Naive thymus-derived CD8-positive, alpha-beta T cell (primary cell): ENCODE measurements around the gene RBM10. TPM values are rescaled to one million over a fixed set of nuclear protein-coding genes. Genes with fewer than 3 reads are reported as not detected.

ENCODE experiments used
- ATAC-seq, 2 donors: fragments of 150-1000 bp; cut with Tn5 transposase in 1 of 2; sonication (Bioruptor Pico), chemical (Tn5 transposase) in 1 of 2; 1 replicate in 1 of 2; 2 replicates in 1 of 2; pipeline ENCODE4 v1.10.0; 2021; ENCODE audit warnings: mild to moderate bottlenecking in 2 of 2, moderate library complexity in 2 of 2
- POLR2A ChIA-PET: fragments of 350-600 bp; sonication (Branson Sonifier 250); formaldehyde crosslinking; loops from one replicate; lab custom pipeline; 2021; ENCODE audit warnings: antibody characterized with exemption; lab: Charles Lee
- DNase-seq, 10 donors: peaks; one replicate each; pipeline versions ENCODE4 v3.0.0 to v3.0.0-alpha.2; 2020 to 2022
- H3K27ac Mint-ChIP-seq, 10 donors: one replicate each; pipeline ENCODE4 v1.8.0; 2020 to 2022; ENCODE audit warnings: mild to moderate bottlenecking in 10 of 10, mixed read lengths in 10 of 10, moderate library complexity in 4 of 10, inconsistent platforms in 1 of 10
- H3K27me3 Mint-ChIP-seq, 5 donors: one replicate each; pipeline ENCODE4 v1.8.0; 2021 to 2022; ENCODE audit warnings: mixed read lengths in 5 of 5
- H3K36me3 Mint-ChIP-seq, 3 donors: one replicate each; pipeline ENCODE4 v1.8.0; 2020 to 2022; ENCODE audit warnings: mixed read lengths in 3 of 3, mild to moderate bottlenecking in 2 of 3, inconsistent platforms in 1 of 3
- H3K4me1 Mint-ChIP-seq, 4 donors: one replicate each; pipeline ENCODE4 v1.8.0; 2021 to 2022; ENCODE audit warnings: mixed read lengths in 4 of 4
- H3K4me3 Mint-ChIP-seq, 10 donors: one replicate each; pipeline ENCODE4 v1.8.0; 2020 to 2022; ENCODE audit warnings: mild to moderate bottlenecking in 10 of 10, mixed read lengths in 10 of 10, moderate library complexity in 6 of 10, inconsistent platforms in 1 of 10
- H3K9me3 Mint-ChIP-seq, 9 donors: one replicate each; pipeline ENCODE4 v1.8.0; 2020 to 2022; ENCODE audit warnings: mixed read lengths in 9 of 9, mild to moderate bottlenecking in 3 of 9, inconsistent platforms in 1 of 9, moderate library complexity in 1 of 9
- polyA plus RNA-seq, 3 donors: library from polyadenylated mRNA; unstranded; fragments of 300-500 nt; fragmentation: Illumina TruSeq; gene quantifications; one replicate each; pipeline ENCODE4 v1.2.3, GENCODE V29; 2021
- total RNA-seq, 8 experiments: library from RNA in 2 of 8; stranded (reverse) in 2 of 8; gene quantifications; one replicate each; pipeline ENCODE4 v1.2.3 and lab custom pipeline; 2021 to 2026

The RBM10 gene
- total and polyA plus RNA-seq, 5 experiments from 2014 or later, result 17.6 to 55.0 (median 39.2) TPM

- no peaks in the 10 kb centered on the region for H3K27me3 Mint-ChIP-seq
- H3K27ac Mint-ChIP-seq, result peak overlapping the region in 2 of 10 donors; percentile 31 to 62
- ATAC-seq, result no peak
- POLR2A ChIA-PET, result no interaction called here
- no peaks in the 10 kb centered on the region for H3K9me3 Mint-ChIP-seq
- peaks cover 0 to 63% (median 0%) of the 10 kb centered on the region in 3 donors for H3K36me3 Mint-ChIP-seq
- no peak for DNase-seq
- no peak overlapping the region for H3K4me3 Mint-ChIP-seq
- H3K4me1 Mint-ChIP-seq, result peaks cover 0 to 14% (median 7%) of the 10 kb centered on the region in 4 donors
Measured at GRCh38 chrX:47172971-47173792, 28.2 kb downstream of the RBM10 start.

GRCh38 chrX:47174376-47174775 is 29.4 kb downstream of the RBM10 start:
- H3K27me3 Mint-ChIP-seq, result no peaks in the 10 kb centered on the region
- H3K9me3 Mint-ChIP-seq, result no peaks in the 10 kb centered on the region
- DNase-seq, result no peak
- H3K36me3 Mint-ChIP-seq, result peaks cover 0 to 65% (median 0%) of the 10 kb centered on the region in 3 donors
- ATAC-seq, result no peak
- POLR2A ChIA-PET, result no interaction called here
- no peak overlapping the region for H3K4me3 Mint-ChIP-seq
- peak overlapping the region in 3 of 10 donors; percentile 18 to 47 (median 31) for H3K27ac Mint-ChIP-seq
- peaks cover 0 to 6% (median 3%) of the 10 kb centered on the region in 4 donors for H3K4me1 Mint-ChIP-seq

- H3K4me3 Mint-ChIP-seq, result no peak overlapping the region
- H3K4me1 Mint-ChIP-seq, result peaks cover 0 to 6% (median 3%) of the 10 kb centered on the region in 4 donors
- no peaks in the 10 kb centered on the region for H3K9me3 Mint-ChIP-seq
- ATAC-seq (no peak), DNase-seq (no peak)
- POLR2A ChIA-PET, result interaction anchor here (0.5 kb wide), 1 partner anchor 331 kb away, joined by 3 read pairs; no protein-coding TSS in a partner anchor
- peaks cover 0 to 61% (median 0%) of the 10 kb centered on the region in 3 donors for H3K36me3 Mint-ChIP-seq
- H3K27ac Mint-ChIP-seq, result peak overlapping the region in 1 of 10 donors; percentile 43
- H3K27me3 Mint-ChIP-seq, result no peaks in the 10 kb centered on the region
Measured at GRCh38 chrX:47174846-47175587, 30.0 kb downstream of the RBM10 start.

GRCh38 chrX:47175588-47175980 is 30.6 kb downstream of the RBM10 start:
- H3K9me3 Mint-ChIP-seq, result no peaks in the 10 kb centered on the region
- DNase-seq (no peak), ATAC-seq (no peak)
- peaks cover 0 to 61% (median 0%) of the 10 kb centered on the region in 3 donors for H3K36me3 Mint-ChIP-seq
- H3K4me3 Mint-ChIP-seq, result no peak overlapping the region
- POLR2A ChIA-PET, result no interaction called here
- peaks cover 0 to 6% (median 3%) of the 10 kb centered on the region in 4 donors for H3K4me1 Mint-ChIP-seq
- H3K27me3 Mint-ChIP-seq, result no peaks in the 10 kb centered on the region
- H3K27ac Mint-ChIP-seq, result peak overlapping the region in 2 of 10 donors; percentile 43 to 53

GRCh38 chrX:47176101-47176740 is 31.2 kb downstream of the RBM10 start:
- POLR2A ChIA-PET, result no interaction called here
- peak overlapping the region in 1 of 10 donors; percentile 56 for H3K27ac Mint-ChIP-seq
- peaks cover 0 to 6% (median 3%) of the 10 kb centered on the region in 4 donors for H3K4me1 Mint-ChIP-seq
- ATAC-seq, result no peak
- H3K9me3 Mint-ChIP-seq, result no peaks in the 10 kb centered on the region
- no peaks in the 10 kb centered on the region for H3K27me3 Mint-ChIP-seq
- peaks cover 0 to 60% (median 0%) of the 10 kb centered on the region in 3 donors for H3K36me3 Mint-ChIP-seq
- DNase-seq, result no peak
- no peak overlapping the region for H3K4me3 Mint-ChIP-seq

- POLR2A ChIA-PET, result no interaction called here
- ATAC-seq (no peak), DNase-seq (no peak)
- Mint-ChIP-seq H3K36me3 (peaks cover 0 to 60% (median 0%) of the 10 kb centered on the region in 3 donors), H3K9me3 (no peaks in the 10 kb centered on the region), H3K4me1 (peaks cover 0 to 8% (median 3%) of the 10 kb centered on the region in 4 donors), H3K4me3 (no peak overlapping the region), H3K27me3 (no peaks in the 10 kb centered on the region), H3K27ac (no peak overlapping the region)
Measured at GRCh38 chrX:47177079-47177478, 32.1 kb downstream of the RBM10 start.

GRCh38 chrX:47178337-47178736 is 33.3 kb downstream of the RBM10 start:
- POLR2A ChIA-PET, result no interaction called here
- no peak for ATAC-seq
- Mint-ChIP-seq H3K4me3 (no peak overlapping the region), H3K9me3 (no peaks in the 10 kb centered on the region), H3K36me3 (peaks cover 0 to 57% (median 0%) of the 10 kb centered on the region in 3 donors), H3K4me1 (peaks cover 0 to 8% (median 3%) of the 10 kb centered on the region in 4 donors), H3K27me3 (no peaks in the 10 kb centered on the region), H3K27ac (peak overlapping the region in 3 of 10 donors; percentile 24 to 53 (median 46))
- no peak for DNase-seq

- no peak for DNase-seq
- H3K9me3 Mint-ChIP-seq, result no peaks in the 10 kb centered on the region
- no peak for ATAC-seq
- peaks cover 0 to 8% (median 3%) of the 10 kb centered on the region in 4 donors for H3K4me1 Mint-ChIP-seq
- peaks cover 0 to 53% (median 0%) of the 10 kb centered on the region in 3 donors for H3K36me3 Mint-ChIP-seq
- no peaks in the 10 kb centered on the region for H3K27me3 Mint-ChIP-seq
- POLR2A ChIA-PET, result no interaction called here
- no peak overlapping the region for H3K4me3 Mint-ChIP-seq
- peak overlapping the region in 1 of 10 donors; percentile 15 for H3K27ac Mint-ChIP-seq
Measured at GRCh38 chrX:47179221-47179927, 34.4 kb downstream of the RBM10 start.

GRCh38 chrX:47179928-47180255 is 34.9 kb downstream of the RBM10 start:
- Mint-ChIP-seq H3K9me3 (no peaks in the 10 kb centered on the region), H3K4me3 (no peak overlapping the region), H3K27ac (no peak overlapping the region), H3K27me3 (no peaks in the 10 kb centered on the region), H3K4me1 (peaks cover 0 to 8% (median 3%) of the 10 kb centered on the region in 4 donors), H3K36me3 (peaks cover 0 to 56% (median 0%) of the 10 kb centered on the region in 3 donors)
- POLR2A ChIA-PET, result no interaction called here
- no peak for DNase-seq
- ATAC-seq, result no peak

- no peak for DNase-seq
- POLR2A ChIA-PET, result no interaction called here
- no peak for ATAC-seq
- Mint-ChIP-seq H3K27ac (peak overlapping the region in 2 of 10 donors; percentile 64 to 69), H3K9me3 (no peaks in the 10 kb centered on the region), H3K4me3 (no peak overlapping the region), H3K4me1 (peaks cover 0 to 8% (median 3%) of the 10 kb centered on the region in 4 donors), H3K27me3 (no peaks in the 10 kb centered on the region), H3K36me3 (peaks cover 0 to 55% (median 0%) of the 10 kb centered on the region in 3 donors)
Measured at GRCh38 chrX:47180346-47180745, 35.3 kb downstream of the RBM10 start.

GRCh38 chrX:47181301-47181700 is 36.3 kb downstream of the RBM10 start:
- H3K27me3 Mint-ChIP-seq, result no peaks in the 10 kb centered on the region
- H3K4me3 Mint-ChIP-seq, result peak overlapping the region in 1 of 10 donors; percentile 29
- peaks cover 0 to 51% (median 0%) of the 10 kb centered on the region in 3 donors for H3K36me3 Mint-ChIP-seq
- DNase-seq (no peak), ATAC-seq (no peak)
- POLR2A ChIA-PET, result no interaction called here
- peaks cover 0 to 7% (median 3%) of the 10 kb centered on the region in 4 donors for H3K4me1 Mint-ChIP-seq
- no peaks in the 10 kb centered on the region for H3K9me3 Mint-ChIP-seq
- H3K27ac Mint-ChIP-seq, result peak overlapping the region in 1 of 10 donors; percentile 24

GRCh38 chrX:47182106-47182700 is 37.2 kb downstream of the RBM10 start:
- POLR2A ChIA-PET, result no interaction called here
- Mint-ChIP-seq H3K4me3 (no peak overlapping the region), H3K27me3 (no peaks in the 10 kb centered on the region), H3K27ac (peak overlapping the region in 1 of 10 donors; percentile 47), H3K36me3 (peaks cover 0 to 51% (median 0%) of the 10 kb centered on the region in 3 donors), H3K9me3 (no peaks in the 10 kb centered on the region), H3K4me1 (peaks cover 0 to 4% (median 0%) of the 10 kb centered on the region in 4 donors)
- ATAC-seq (no peak), DNase-seq (no peak)
